Measurements from ENCODE around the gene COBL. TPM values are rescaled to one million over a fixed set of nuclear protein-coding genes. Genes with fewer than 3 reads are reported as not detected.

Gene COBL
- total RNA-seq, 3 donors from 2014 or later (not counting 1 experiment from before 2014, with no cell fraction given), result not detected

DNA sequence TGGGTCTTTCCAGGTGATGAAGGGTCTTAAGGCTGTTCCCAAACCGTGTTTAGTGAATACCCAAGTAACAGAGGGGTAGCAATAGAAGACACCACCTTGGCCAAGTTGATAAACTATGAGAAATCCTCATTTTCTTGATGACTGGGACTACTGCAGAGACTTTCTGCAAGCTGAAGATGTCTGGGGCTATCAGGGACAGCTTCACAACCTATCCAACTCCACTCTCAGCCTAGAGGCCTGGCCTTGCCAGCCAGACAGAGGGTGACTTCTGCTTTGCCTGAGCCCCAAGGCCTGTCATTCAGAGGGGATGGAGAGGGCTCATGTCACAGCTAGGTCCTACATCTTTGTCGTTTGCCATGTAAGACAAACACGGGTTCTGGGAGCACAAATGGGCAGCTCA, 278.0 kb downstream of the COBL start:
- DNase-seq (no peak), ATAC-seq (no peak)
- Histone ChIP-seq H3K4me1 (ENCODE audit: control insufficient read depth, insufficient read depth, low read length) (no peaks in the 10 kb centered on the region), H3K9me3 (ENCODE audit: control insufficient read depth, insufficient read depth, low read length) (no peaks in the 10 kb centered on the region), H3K4me3 (ENCODE audit: low read length) (no peak overlapping the region), H3K27me3 (ENCODE audit: control insufficient read depth, insufficient read depth, low read length) (no peaks in the 10 kb centered on the region), H3K27ac (ENCODE audit: low read length) (no peak overlapping the region), H3K36me3 (ENCODE audit: control insufficient read depth, insufficient read depth, low read length) (no peaks in the 10 kb centered on the region)
- Mint-ChIP-seq H3K4me3 (no peak overlapping the region), H3K4me1 (no peaks in the 10 kb centered on the region), H3K36me3 (no peaks in the 10 kb centered on the region), H3K9me3 (no peaks in the 10 kb centered on the region), H3K27ac (no peak overlapping the region), H3K27me3 (ENCODE audit: low read depth in 2 of 2) (peaks cover 2 to 11% of the 10 kb centered on the region in 2 donors)
- intact Hi-C loops (cut with micrococcal nuclease), result no loop called here
- TF ChIP-seq CTCF (IDR thresholded peaks at IDR 0.05), result no peak
- 91% methylated on average over 3 of the region's 3 CpGs for WGBS (ENCODE audit: insufficient coverage)

DNA sequence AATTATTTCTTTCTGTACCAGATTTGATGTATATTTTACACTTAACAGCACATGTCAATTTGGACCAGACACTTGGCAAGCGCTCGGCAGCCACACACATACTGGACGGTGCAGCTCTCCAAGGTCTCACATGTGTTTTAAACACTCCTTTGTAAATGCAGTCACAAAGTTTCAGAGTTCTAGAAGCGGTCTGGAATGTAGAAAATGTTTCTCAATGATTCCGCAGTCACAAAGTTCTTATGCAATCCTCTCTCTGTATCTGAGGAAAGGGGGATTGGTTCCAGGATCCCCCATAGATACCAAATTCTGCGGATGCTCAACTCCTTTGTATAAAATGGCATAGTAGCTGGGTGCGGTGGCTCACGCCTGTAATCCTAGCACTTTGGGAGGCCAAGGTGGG, 280.9 kb downstream of the COBL start:
- Histone ChIP-seq H3K36me3 (ENCODE audit: control insufficient read depth, insufficient read depth, low read length) (no peaks in the 10 kb centered on the region), H3K4me1 (ENCODE audit: control insufficient read depth, insufficient read depth, low read length) (no peaks in the 10 kb centered on the region), H3K27me3 (ENCODE audit: control insufficient read depth, insufficient read depth, low read length) (no peaks in the 10 kb centered on the region), H3K9me3 (ENCODE audit: control insufficient read depth, insufficient read depth, low read length) (no peaks in the 10 kb centered on the region), H3K27ac (ENCODE audit: low read length) (no peak overlapping the region), H3K4me3 (ENCODE audit: low read length) (no peak overlapping the region)
- no peak overlapping the region for H3K4me3 Mint-ChIP-seq
- H3K27me3 Mint-ChIP-seq (ENCODE audit: low read depth in 2 of 2), result peaks cover 2 to 6% of the 10 kb centered on the region in 2 donors
- H3K9me3 Mint-ChIP-seq, result no peaks in the 10 kb centered on the region
- DNase-seq, result no peak
- WGBS (ENCODE audit: insufficient coverage), result 93% methylated on average over 7 of the region's 8 CpGs
- intact Hi-C loops (cut with micrococcal nuclease), result no loop called here
- no peak overlapping the region for H3K27ac Mint-ChIP-seq
- no peaks in the 10 kb centered on the region for H3K36me3 Mint-ChIP-seq
- TF ChIP-seq CTCF (IDR thresholded peaks at IDR 0.05), result no peak
- ATAC-seq, result no peak
- H3K4me1 Mint-ChIP-seq, result no peaks in the 10 kb centered on the region

GRCh38 chr7:51034521-51035264, 281.9 kb downstream of the COBL start:
- Histone ChIP-seq H3K27me3 (ENCODE audit: control insufficient read depth, insufficient read depth, low read length) (no peaks in the 10 kb centered on the region), H3K4me3 (ENCODE audit: low read length) (no peak overlapping the region), H3K9me3 (ENCODE audit: control insufficient read depth, insufficient read depth, low read length) (no peaks in the 10 kb centered on the region), H3K36me3 (ENCODE audit: control insufficient read depth, insufficient read depth, low read length) (no peaks in the 10 kb centered on the region), H3K4me1 (ENCODE audit: control insufficient read depth, insufficient read depth, low read length) (no peaks in the 10 kb centered on the region), H3K27ac (ENCODE audit: low read length) (no peak overlapping the region)
- WGBS (ENCODE audit: insufficient coverage), result 78% methylated on average over 10 of the region's 10 CpGs
- Mint-ChIP-seq H3K27ac (no peak overlapping the region), H3K4me3 (no peak overlapping the region), H3K9me3 (no peaks in the 10 kb centered on the region), H3K27me3 (ENCODE audit: low read depth in 2 of 2) (peaks cover 2 to 6% of the 10 kb centered on the region in 2 donors), H3K4me1 (no peaks in the 10 kb centered on the region), H3K36me3 (no peaks in the 10 kb centered on the region)
- ATAC-seq, result no peak
- TF ChIP-seq CTCF (IDR thresholded peaks at IDR 0.05), result no peak
- no peak for DNase-seq
- intact Hi-C loops (cut with micrococcal nuclease), result no loop called here

Data from natural killer cell (primary cell).